ENCODE measurements around the gene POLD1. TPM values are rescaled to one million over a fixed set of nuclear protein-coding genes. Genes with fewer than 3 reads are reported as not detected.

POLD1 gene
- total and polyA plus RNA-seq, 7 donors: 4.5 to 9.7 (median 6.9) TPM

GRCh38 chr19:50401605-50402450 is 17.7 kb downstream of the POLD1 start:
- H3K4me1 ChIP-seq: no peaks in the 10 kb centered on the region
- TF ChIP-seq, protein P1, sequence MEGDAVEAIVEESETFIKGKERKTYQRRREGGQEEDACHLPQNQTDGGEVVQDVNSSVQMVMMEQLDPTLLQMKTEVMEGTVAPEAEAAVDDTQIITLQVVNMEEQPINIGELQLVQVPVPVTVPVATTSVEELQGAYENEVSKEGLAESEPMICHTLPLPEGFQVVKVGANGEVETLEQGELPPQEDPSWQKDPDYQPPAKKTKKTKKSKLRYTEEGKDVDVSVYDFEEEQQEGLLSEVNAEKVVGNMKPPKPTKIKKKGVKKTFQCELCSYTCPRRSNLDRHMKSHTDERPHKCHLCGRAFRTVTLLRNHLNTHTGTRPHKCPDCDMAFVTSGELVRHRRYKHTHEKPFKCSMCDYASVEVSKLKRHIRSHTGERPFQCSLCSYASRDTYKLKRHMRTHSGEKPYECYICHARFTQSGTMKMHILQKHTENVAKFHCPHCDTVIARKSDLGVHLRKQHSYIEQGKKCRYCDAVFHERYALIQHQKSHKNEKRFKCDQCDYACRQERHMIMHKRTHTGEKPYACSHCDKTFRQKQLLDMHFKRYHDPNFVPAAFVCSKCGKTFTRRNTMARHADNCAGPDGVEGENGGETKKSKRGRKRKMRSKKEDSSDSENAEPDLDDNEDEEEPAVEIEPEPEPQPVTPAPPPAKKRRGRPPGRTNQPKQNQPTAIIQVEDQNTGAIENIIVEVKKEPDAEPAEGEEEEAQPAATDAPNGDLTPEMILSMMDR (IDR thresholded peaks at IDR 0.05): no peak
- intact Hi-C loops (cut with DNase I): no loop called here
- H3K36me3 ChIP-seq (ENCODE audit: insufficient read depth in 1 of 2, low read depth in 1 of 2): peaks cover 0 to 9% of the 10 kb centered on the region in 2 donors
- H3K27ac ChIP-seq: no peak overlapping the region
- DNase-seq (no peak), ATAC-seq (no peak)
- 91 to 96% (median 93%) methylated on average over 46 to 48 of the region's 48 CpGs for WGBS, 3 donors
- no peaks in the 10 kb centered on the region for H3K27me3 ChIP-seq (ENCODE audit: insufficient read depth in 3 of 3, low read length in 2 of 3)
- H3K9me3 ChIP-seq: no peaks in the 10 kb centered on the region
- no peak overlapping the region for H3K4me3 ChIP-seq

- TF ChIP-seq, protein P1 (IDR thresholded peaks at IDR 0.05): no peak
- Histone ChIP-seq H3K27ac (no peak overlapping the region), H3K9me3 (no peaks in the 10 kb centered on the region), H3K4me3 (no peak overlapping the region), H3K27me3 (ENCODE audit: insufficient read depth in 3 of 3, low read length in 2 of 3) (no peaks in the 10 kb centered on the region), H3K36me3 (ENCODE audit: insufficient read depth in 1 of 2, low read depth in 1 of 2) (peaks cover 0 to 16% of the 10 kb centered on the region in 2 donors), H3K4me1 (no peaks in the 10 kb centered on the region)
- WGBS, 3 donors: 94 to 98% (median 97%) methylated on average over 31 to 41 of the region's 41 CpGs
- intact Hi-C loops (cut with DNase I): no loop called here
- ATAC-seq (no peak), DNase-seq (no peak)
Measured at GRCh38 chr19:50402544-50403301, 18.6 kb downstream of the POLD1 start.

- H3K36me3 ChIP-seq (ENCODE audit: insufficient read depth in 1 of 2, low read depth in 1 of 2): peaks cover 4 to 34% of the 10 kb centered on the region in 2 donors
- ATAC-seq (no peak), DNase-seq (no peak)
- H3K4me1 ChIP-seq: no peaks in the 10 kb centered on the region
- TF ChIP-seq, protein P1 (IDR thresholded peaks at IDR 0.05): no peak
- no peak overlapping the region for H3K27ac ChIP-seq
- 88 to 93% (median 92%) methylated on average over 22 of the region's 22 CpGs for WGBS, 3 donors
- H3K9me3 ChIP-seq: no peaks in the 10 kb centered on the region
- no peaks in the 10 kb centered on the region for H3K27me3 ChIP-seq (ENCODE audit: insufficient read depth in 3 of 3, low read length in 2 of 3)
- intact Hi-C loops (cut with DNase I): no loop called here
- H3K4me3 ChIP-seq: no peak overlapping the region
Measured at GRCh38 chr19:50406156-50406820, 22.1 kb downstream of the POLD1 start.

DNA sequence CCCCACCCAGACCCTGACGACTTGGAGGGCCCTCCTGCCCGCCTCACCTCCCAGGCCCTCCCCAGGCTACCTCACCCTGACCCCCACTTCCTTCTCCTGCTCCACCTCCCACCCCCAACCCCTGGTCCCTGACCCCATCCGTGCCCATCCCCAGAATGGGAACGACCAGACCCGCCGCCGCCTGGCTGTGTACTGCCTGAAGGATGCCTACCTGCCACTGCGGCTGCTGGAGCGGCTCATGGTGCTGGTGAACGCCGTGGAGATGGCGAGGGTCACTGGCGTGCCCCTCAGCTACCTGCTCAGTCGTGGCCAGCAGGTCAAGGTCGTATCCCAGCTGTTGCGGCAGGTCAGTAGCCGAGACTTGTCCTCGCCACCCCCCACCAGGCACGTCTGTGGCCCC is 22.7 kb downstream of the POLD1 start:
- 94 to 97% (median 95%) methylated on average over 19 of the region's 19 CpGs for WGBS, 3 donors
- TF ChIP-seq, protein P1 (IDR thresholded peaks at IDR 0.05): no peak
- Histone ChIP-seq H3K27me3 (ENCODE audit: insufficient read depth in 3 of 3, low read length in 2 of 3) (no peaks in the 10 kb centered on the region), H3K36me3 (ENCODE audit: insufficient read depth in 1 of 2, low read depth in 1 of 2) (peaks cover 4 to 34% of the 10 kb centered on the region in 2 donors), H3K27ac (no peak overlapping the region), H3K4me1 (no peaks in the 10 kb centered on the region), H3K4me3 (no peak overlapping the region), H3K9me3 (no peaks in the 10 kb centered on the region)
- intact Hi-C loops (cut with DNase I): no loop called here
- ATAC-seq: no peak
- no peak for DNase-seq

All from psoas muscle (tissue), 8 donors.